Adrenal gland (tissue), 5 donors: Measurements from ENCODE around the gene TINCR.

Experiments
- POLR2A ChIP-seq, 2 donors: fragments of 450-650 bp; IDR thresholded peaks; one replicate each; pipeline ENCODE4 v1.6.1; 2017; ENCODE audit warnings: antibody characterized with exemption in 2 of 2, mild to moderate bottlenecking in 2 of 2, moderate library complexity in 1 of 2
- TF ChIP-seq, protein P1 (sequence below), 6 experiments: fragments of 450-650 bp in 4 of 6; fragments of 200-600 bp in 2 of 6; sonication (generic) in 1 of 6; IDR thresholded peaks; 1 replicate in 5 of 6; 2 replicates in 1 of 6; pipeline versions ENCODE4 v1.5.1 to v1.8.0; 2016 to 2021; ENCODE audit warnings: antibody characterized with exemption in 6 of 6, mild to moderate bottlenecking in 2 of 6, moderate library complexity in 1 of 6
- donor health status: DM: no; HTN: no; CAD: no.

- TF ChIP-seq, protein P1, sequence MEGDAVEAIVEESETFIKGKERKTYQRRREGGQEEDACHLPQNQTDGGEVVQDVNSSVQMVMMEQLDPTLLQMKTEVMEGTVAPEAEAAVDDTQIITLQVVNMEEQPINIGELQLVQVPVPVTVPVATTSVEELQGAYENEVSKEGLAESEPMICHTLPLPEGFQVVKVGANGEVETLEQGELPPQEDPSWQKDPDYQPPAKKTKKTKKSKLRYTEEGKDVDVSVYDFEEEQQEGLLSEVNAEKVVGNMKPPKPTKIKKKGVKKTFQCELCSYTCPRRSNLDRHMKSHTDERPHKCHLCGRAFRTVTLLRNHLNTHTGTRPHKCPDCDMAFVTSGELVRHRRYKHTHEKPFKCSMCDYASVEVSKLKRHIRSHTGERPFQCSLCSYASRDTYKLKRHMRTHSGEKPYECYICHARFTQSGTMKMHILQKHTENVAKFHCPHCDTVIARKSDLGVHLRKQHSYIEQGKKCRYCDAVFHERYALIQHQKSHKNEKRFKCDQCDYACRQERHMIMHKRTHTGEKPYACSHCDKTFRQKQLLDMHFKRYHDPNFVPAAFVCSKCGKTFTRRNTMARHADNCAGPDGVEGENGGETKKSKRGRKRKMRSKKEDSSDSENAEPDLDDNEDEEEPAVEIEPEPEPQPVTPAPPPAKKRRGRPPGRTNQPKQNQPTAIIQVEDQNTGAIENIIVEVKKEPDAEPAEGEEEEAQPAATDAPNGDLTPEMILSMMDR (IDR thresholded peaks at IDR 0.05): no peak
- TF ChIP-seq POLR2A (IDR thresholded peaks at IDR 0.05): no peak
Measured at GRCh38 chr19:5588441-5588840, 20.7 kb upstream of the TINCR start.
